Forelimb muscle (tissue), 1 donor: Measurements from ENCODE around the gene ATAD3A. TPM values are rescaled to one million over a fixed set of nuclear protein-coding genes. Genes with fewer than 3 reads are reported as not detected.

Source experiments
- DNase-seq: peaks from one replicate; pipeline ENCODE4 v3.0.0-alpha.2; 2013; ENCODE audit warnings: low read depth
- polyA plus RNA-seq: library from polyadenylated mRNA; unstranded; fragments of 120-200 nt; gene quantifications from one replicate; pipeline ENCODE4 v1.2.1, GENCODE V29; 2013; ENCODE audit not compliant: insufficient read length

The ATAD3A gene
- polyA plus RNA-seq, 1 donor, result 16.7 TPM

DNA sequence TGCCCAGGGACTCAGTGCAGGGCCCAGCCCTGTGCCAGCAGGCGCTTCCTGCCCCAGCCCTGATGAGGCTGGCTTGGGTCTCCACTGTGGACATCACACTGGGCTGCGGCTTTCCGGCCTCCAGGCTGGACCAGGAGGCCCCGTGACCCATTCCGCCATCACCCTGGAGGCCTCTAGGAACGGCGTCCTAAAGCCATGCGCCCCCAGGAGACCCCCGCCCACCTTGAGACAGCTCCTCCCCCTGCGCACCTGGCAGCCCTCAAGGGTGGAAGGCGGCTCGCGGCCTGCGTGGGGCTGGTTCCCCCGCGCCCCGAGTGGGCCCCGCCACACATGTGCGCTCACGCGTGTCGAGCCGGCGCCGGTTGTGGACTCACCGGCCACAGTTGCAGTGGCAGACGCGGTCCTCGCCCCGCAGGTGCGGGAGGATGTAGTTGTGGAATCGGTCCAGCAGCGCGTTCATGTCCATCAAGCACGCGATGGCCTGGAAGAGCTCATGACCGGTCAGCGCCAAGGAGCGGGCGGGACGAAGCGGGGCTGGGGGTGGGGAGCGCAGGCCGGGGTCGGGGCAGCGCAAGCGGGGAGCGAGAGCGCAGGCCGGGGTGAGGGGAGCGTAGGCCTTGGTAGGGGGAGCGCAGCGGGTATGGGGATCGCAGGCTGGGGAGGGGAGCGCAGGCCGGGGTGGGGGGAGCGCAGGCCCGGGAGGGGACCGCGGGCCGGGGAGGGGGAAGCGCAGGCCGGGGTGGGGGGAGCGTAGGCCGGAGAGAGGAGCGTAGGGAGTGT lies 27.5 kb downstream of the ATAD3A start:
- peak; percentile 9 for DNase-seq

GRCh38 chr1:1540090-1540817 lies 28.3 kb downstream of the ATAD3A start, which contains the start of gene TMEM240:
Gene TMEM240 (minus strand): TSS chr1:1540624. CDS start chr1:1540346, 278 bp downstream.
- peak; percentile 32 for DNase-seq

GRCh38 chr1:1540818-1541628 lies 29.1 kb downstream of the ATAD3A start:
- DNase-seq, result no peak

DNA sequence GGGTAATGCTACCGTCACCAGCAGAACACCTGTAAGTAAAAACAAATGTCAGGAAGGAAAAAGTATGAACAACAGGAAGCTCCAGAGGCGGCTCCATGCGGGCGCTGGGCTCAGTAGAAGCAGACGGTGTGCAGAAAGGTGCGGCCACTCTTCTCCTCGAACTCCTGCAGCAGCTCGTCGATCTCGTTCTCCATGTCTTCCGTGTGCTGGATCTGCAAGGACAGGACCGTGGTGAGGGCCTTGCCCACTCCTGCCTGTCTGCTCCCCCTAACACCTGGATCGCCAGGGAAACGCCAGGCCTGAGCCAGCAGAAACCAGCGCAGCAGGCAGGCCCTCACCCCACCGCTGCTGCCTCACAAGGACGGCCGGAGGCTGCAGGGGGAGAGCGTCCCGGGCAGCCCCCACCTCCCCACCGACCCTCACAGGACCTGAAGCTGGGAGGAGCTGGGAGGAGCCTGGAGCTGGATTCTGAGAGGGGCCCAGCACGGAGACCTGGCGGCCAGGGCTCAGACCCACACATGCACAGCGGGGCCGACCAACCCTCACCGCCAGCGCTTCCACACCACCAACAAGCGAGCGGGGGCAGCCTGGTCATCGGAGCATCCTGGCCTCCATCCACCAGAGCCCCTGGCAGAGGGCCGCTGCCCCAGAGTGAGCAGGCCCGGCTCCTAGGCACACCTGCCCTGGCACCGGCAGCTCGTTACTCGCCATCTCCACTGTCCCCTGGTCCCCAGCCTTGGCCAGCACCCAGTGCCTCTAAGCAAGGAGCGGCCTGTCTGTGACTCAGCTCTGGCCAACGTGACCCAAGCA lies 30.2 kb downstream of the ATAD3A start:
- no peak for DNase-seq

- no peak for DNase-seq
Observed at GRCh38 chr1:1542766-1543705, 31.1 kb downstream of the ATAD3A start.

- no peak for DNase-seq
Observed at GRCh38 chr1:1543706-1544099, 31.7 kb downstream of the ATAD3A start.

GRCh38 chr1:1544544-1544943 lies 32.6 kb downstream of the ATAD3A start:
- no peak for DNase-seq

GRCh38 chr1:1545946-1546737 lies 34.2 kb downstream of the ATAD3A start:
- no peak for DNase-seq

GRCh38 chr1:1547011-1547410 lies 35.0 kb downstream of the ATAD3A start:
- no peak for DNase-seq

- no peak for DNase-seq
Observed at GRCh38 chr1:1547476-1547875, 35.5 kb downstream of the ATAD3A start.

DNA sequence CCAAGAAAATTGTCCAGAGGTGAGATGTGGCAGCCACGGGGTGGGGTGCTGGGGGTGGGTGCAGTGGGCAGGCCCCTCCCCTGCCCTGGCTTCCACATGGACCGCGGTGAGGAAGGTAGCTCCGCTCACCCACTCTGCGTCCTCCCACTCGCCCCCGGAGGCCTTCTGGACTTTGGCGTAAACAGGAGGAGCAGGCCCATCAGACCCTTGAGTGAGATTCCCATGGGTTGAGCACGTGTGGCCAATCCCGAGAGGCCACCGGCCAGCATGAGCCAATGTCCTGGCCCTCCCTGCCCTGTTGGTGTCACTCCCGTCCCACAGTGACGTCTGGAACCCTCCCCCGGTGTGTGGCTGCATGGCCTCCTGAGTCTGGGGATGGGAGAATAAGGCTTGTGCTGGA lies 36.6 kb downstream of the ATAD3A start:
- no peak for DNase-seq

- no peak for DNase-seq
Observed at GRCh38 chr1:1550087-1550486, 38.1 kb downstream of the ATAD3A start.

GRCh38 chr1:1550591-1551432 lies 38.9 kb downstream of the ATAD3A start:
- no peak for DNase-seq

DNA sequence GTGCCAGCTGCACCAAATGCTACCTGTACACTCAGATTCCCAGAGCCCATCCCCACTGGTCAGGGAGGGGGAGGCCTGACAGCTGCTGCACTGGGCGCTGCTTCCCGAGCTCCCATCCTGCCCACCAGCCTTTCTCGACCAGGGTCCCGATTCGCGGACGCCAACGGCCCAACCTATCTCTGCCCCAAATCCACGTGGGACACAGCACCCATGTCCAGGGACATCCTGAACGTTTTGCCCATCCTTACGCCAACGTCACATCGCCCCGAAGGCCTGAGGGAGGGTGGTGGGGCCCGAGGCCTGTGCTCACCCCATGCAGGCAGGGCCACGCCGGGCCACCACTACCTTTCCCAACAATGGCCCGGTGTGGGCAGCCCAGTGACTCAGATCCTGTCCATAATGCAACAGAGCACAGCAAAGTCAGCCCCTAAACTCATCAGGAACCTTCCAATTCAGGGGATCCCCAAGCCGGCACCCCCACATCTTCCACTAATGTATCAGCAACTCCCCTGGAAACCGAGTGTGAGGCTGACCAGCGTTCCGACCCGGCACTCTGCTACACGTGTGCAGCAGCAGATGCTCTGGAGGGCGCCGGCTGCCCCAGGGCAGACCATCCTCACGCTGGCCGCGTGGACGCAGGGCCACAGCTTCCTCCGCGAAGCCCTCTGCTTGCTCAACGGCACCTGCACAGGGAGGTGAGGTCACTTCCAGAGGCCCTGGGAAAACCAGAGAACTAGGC lies 39.7 kb downstream of the ATAD3A start:
- DNase-seq, result no peak

DNA sequence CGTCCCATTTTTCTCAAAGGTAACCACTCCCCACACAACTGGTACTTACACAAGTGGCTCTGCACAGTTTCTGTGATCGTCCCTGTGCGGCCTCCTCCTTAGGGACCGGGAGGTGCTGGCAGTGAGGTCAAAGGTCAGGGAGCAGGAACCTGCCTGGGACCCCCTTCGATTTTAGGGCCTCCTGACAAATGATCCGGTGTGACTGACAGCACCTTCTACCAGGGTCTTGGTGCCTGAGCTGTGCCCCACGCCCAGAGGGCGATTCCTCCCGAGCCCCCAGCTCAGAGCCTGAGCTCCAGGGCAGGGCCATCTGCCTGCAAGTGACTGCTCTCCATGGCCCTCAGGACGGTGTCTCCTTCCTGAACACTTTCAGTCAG lies 40.3 kb downstream of the ATAD3A start:
- DNase-seq, result no peak

- no peak for DNase-seq
Observed at GRCh38 chr1:1553821-1554494, 42.0 kb downstream of the ATAD3A start.

GRCh38 chr1:1554550-1554925 lies 42.6 kb downstream of the ATAD3A start:
- DNase-seq, result no peak
